Brain pericyte (primary cell): ENCODE measurements around the gene ZNF366.
"Not testable (repeated sequence)": the region's sequence is repeated elsewhere in the genome, so short reads cannot be mapped to it uniquely, and the experiment has no call there.

ENCODE experiments used
- DNase-seq: peaks from one replicate; pipeline ENCODE4 v3.0.0-alpha.2; 2012; ENCODE audit warnings: low read depth, low spot score

ZNF366 gene

DNA sequence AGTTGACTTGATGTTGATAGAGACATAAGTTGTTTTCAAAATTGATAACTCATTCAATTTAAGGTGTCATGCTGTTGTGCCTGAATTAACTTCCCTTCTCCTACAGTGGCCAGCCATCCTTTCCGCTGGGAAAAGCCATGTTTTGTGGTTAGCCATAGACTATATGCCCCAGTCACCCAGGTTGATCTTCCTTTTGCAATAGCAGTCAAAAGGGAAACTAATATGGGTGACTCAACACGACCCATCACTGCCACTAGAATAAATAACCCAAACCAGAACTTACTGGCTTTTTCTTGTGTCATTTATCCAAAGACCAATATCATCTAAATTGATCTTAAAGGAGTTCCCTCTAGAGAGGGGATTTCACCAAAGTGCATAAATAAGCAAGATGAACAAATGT is 99.7 kb downstream of the ZNF366 start:
- no peak for DNase-seq

DNA sequence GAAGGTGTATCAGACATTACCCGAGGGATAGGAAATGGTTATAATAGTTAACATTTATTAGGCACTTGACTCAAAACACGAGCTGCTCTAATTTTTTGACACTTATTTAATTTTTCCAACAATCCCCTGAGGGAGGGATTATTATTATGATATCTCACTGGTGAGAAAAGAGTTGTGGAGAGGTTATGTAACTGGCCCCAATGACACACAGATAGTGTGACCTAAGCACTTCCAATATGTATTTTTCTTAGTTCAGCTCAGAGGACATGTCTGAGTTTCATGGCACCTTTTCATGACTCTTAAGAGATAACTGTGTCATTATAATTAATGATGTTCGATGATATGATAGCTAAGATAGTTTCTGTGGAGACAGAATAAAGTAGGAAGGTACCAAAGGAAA is 100.1 kb downstream of the ZNF366 start:
- DNase-seq, result no peak

DNA sequence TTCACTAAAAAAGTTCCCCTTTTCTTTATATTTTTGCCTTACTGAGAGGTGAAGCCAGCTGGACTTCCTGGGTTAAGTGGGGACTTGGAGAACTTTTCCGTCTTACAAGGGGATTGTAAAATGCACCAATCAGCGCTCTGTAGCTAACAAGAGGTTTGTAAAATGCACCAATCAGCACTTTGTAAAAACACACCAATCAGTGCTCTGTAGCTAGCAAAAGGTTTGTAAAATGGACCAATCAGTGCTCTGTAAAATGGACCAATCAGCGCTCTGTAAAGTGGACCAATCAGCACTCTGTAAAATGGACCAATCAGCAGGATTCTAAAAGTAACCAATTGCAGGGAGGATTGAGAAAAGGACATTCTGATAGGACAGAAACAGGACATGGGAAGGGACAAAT is 102.4 kb downstream of the ZNF366 start:
- not testable (repeated sequence) for DNase-seq

DNA sequence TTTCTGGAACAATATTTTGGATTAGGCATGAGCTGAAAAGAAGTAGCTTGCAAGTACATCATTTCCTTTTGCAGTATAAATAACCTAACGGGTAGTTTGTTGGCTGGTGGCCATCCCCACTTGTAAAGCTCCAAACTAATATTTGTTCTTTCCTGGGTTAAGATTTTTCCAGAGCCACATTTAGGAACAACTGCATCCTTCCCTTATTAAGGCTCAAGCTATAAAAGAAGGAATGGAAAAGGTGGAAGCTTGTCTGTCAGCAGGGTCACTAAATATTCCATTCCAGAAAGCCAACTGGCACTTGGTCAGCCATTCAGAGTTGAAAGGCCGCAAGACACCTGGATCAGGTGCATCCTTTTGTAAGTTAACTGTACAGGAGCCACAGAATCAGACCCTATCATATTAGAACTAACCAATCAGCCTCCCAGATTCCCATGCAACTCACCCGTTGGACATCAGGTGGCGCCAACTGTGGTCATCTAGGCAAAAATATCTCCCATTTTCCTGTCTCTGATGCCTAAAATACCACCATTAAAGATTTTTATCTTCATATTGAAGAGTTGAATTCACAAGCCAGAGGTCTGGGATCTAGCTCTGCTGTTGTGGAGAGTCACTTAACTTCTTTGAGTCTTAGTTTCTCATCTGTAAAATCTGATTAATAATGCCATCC is 104.1 kb downstream of the ZNF366 start:
- no peak for DNase-seq

DNA sequence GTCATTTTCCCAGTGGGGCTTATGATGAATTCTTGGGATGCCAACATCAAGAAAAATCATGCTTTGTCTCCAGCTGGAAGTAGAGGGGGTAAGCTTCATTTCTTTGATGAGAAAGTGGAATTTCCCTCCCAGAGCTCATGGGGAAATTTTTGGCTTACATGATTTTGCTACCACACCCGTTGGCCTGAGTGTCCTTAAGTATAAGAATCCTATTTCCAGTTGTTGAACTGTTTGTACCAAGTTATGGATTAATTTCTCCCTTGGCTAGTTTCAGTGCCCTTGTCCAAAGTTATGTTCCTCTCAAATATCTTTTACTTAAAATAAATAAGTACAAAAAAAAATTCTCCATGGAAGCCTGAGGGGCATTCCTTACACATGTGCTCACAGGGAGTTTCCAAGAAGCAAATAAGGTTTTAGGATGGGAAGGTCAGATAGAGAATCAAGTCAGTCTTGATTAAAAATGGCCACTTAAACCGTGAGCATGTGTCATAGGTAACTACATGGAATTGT is 104.8 kb downstream of the ZNF366 start:
- no peak for DNase-seq

DNA sequence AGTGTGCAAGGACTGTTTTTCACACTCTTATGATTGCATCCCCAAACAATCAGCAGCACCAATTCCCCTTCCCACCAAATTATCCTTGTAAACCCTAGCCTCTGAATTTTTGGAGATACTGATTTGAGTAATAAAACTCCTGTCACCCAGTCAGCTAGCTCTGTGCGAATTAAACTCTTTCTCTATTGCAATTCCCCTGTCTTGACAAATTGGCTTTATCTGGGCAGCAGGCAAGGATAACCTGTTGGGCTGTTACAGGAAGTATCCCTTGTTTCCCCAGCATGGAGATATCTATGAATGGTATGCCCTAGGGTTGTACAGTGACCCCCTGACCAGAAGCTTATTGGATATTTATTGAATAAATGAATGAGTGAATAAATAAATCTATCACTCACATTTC is 106.3 kb downstream of the ZNF366 start:
- DNase-seq, result no peak

DNA sequence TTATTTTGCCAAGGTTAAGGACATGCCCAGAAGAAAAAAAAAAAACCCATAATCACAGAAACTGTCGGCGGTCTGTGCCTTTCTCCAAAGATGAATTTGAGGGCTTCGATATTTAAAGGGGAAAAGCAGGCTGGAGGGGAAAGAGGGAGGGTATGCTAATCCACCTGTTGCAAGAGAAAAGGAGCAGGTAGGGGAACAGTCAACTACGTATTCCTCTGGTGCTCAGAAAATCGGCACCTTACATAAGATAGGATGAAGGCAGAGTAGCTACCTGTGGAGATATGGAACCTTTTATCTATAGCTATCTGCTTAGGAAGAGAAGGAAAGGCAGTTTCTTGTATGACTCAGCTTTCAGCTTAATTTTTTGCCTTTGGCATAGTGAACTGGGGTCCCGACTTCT is 109.4 kb downstream of the ZNF366 start:
- no peak for DNase-seq

DNA sequence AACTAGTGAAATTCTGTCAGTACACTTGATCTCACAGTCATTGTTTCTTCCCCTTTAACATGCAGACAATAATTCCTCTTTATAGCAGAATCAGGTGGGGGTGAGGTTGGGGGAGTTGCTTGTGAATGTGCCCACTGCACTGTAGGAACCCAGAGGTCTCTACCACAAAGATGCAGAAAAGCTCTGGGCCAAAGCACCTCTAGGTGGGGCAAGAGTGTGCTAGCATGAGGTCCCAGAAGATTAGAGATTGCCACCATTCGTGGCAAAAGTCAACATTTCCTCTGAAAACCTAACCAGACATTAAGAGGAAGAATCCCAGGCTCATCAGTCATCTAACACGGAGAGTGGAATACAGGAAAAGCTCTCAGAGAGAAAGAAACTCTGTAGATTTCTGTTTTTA is 112.5 kb downstream of the ZNF366 start:
- no peak for DNase-seq

DNA sequence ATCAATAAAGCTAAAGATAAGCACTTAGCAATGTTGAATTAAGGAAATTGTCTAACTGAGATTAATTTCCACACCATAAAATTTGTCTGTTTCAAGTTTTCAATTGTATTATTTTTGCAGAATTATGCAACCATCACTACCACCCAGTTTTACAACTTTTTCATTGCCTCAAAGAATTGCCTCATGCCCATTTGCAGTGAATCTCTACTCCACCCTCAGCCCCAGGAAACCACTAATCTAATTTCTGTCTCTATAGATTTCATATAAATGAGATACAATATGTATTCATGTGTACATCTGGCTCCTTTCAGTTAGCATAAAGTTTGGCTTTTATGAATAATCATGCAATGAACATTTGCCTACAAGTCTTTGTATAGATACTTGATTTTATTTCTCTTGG is 114.2 kb downstream of the ZNF366 start:
- DNase-seq, result no peak
